K562 (cell line): ENCODE measurements around the gene AQR. TPM values are rescaled to one million over a fixed set of nuclear protein-coding genes. Genes with fewer than 3 reads are reported as not detected.

Experiments
- ATAC-seq: fragments of 200-7000 bp; cut with Tn5 transposase; 3 replicates; pipeline ENCODE4 v1.9.1; 2020; ENCODE audit warnings: moderate library complexity
- BruUV-seq: library from RNA; stranded (reverse); fragments of 400-500 nt; replicated peaks from 2 replicates; lab custom pipeline; 2021; lab: Mats Ljungman, UMichigan
- CTCF ChIA-PET: fragments of 300-600 bp; formaldehyde crosslinking; extraction: SDS; loops from one replicate; lab custom pipeline; 2021; ENCODE audit warnings: low intra/inter-chr PET ratio; lab: Yijun Ruan, JAX
- POLR2A ChIA-PET: fragments of 300-600, 350-650 bp; sonication (Branson Sonifier 250); formaldehyde crosslinking; extraction: SDS; loops from one replicate; lab custom pipeline; 2021; ENCODE audit warnings: antibody characterized with exemption, inconsistent platforms; lab: Yijun Ruan, JAX
- DNase-seq, 4 experiments: peaks; one replicate each; pipeline versions ENCODE4 v3.0.0 to v3.0.0-alpha.2; 2011 to 2018; ENCODE audit warnings: low spot score in 3 of 4, mixed read lengths in 3 of 4; ENCODE audit errors: extremely low read depth in 1 of 4
- FAIRE-seq: peaks from 2 replicates; lab custom pipeline; 2011; peaks lifted over from hg19 to GRCh38; lab: Jason Lieb, UNC
- H2AFZ ChIP-seq: 2 replicates; pipeline ENCODE4 v1.6.0; 2011; ENCODE audit warnings: low read depth, low read length, control low read depth, inconsistent platforms
- H3K27ac ChIP-seq: fragments of 200-600 bp; 3 replicates; pipeline ENCODE4 v1.8.0; 2011; ENCODE audit warnings: low read depth, mild to moderate bottlenecking, control low read depth, inconsistent platforms, low read length, moderate library complexity, mixed read lengths; ENCODE audit errors: extremely low read depth
- H3K27me3 ChIP-seq, 2 experiments: fragments of 300-600 bp in 1 of 2; 2 replicates in 1 of 2; 3 replicates in 1 of 2; pipeline versions ENCODE4 v1.6.0 to v1.8.0; 2011; ENCODE audit warnings: inconsistent platforms in 2 of 2, low read length in 2 of 2, mild to moderate bottlenecking in 1 of 2, mixed read lengths in 1 of 2, moderate library complexity in 1 of 2; ENCODE audit not compliant: control insufficient read depth in 2 of 2, insufficient read depth in 2 of 2
- H3K36me3 ChIP-seq: fragments of 300-600 bp; 3 replicates; pipeline ENCODE4 v1.8.0; 2011; ENCODE audit warnings: mild to moderate bottlenecking, low read length, inconsistent platforms; ENCODE audit not compliant: control insufficient read depth, insufficient read depth
- H3K4me1 ChIP-seq, 2 experiments: fragments of 200-600 bp in 1 of 2; replicated peaks in 1 of 2; 2 replicates in 1 of 2; 3 replicates in 1 of 2; pipeline versions ENCODE4 v1.5.1 to v1.8.0; 2011; ENCODE audit warnings: inconsistent platforms in 2 of 2, low read length in 2 of 2, mild to moderate bottlenecking in 1 of 2, mixed read lengths in 1 of 2, moderate library complexity in 1 of 2; ENCODE audit not compliant: control insufficient read depth in 2 of 2, insufficient read depth in 2 of 2
- H3K4me2 ChIP-seq: 2 replicates; pipeline ENCODE4 v1.6.1; 2011; ENCODE audit warnings: low read length, control low read depth, inconsistent platforms, mixed read lengths; ENCODE audit not compliant: insufficient read depth
- H3K4me3 ChIP-seq: fragments of 200-600 bp; sonication (generic), shearing (Covaris generic); 2 replicates; pipeline ENCODE4 v1.5.1; 2016; ENCODE audit warnings: control low read depth, inconsistent platforms
- H3K79me2 ChIP-seq: fragments of 200-600 bp; 3 replicates; pipeline ENCODE4 v1.8.0; 2011; ENCODE audit warnings: low read length, inconsistent platforms; ENCODE audit not compliant: control insufficient read depth, insufficient read depth
- H3K9ac ChIP-seq, 2 experiments: 2 replicates each; pipeline versions ENCODE4 v1.6.0 to v1.6.1; 2011; ENCODE audit warnings: low read depth in 2 of 2, low read length in 2 of 2, control low read depth in 1 of 2, inconsistent platforms in 1 of 2, mild to moderate bottlenecking in 1 of 2, mixed read lengths in 1 of 2; ENCODE audit not compliant: insufficient read depth in 1 of 2
- H3K9me1 ChIP-seq: one replicate; pipeline ENCODE4 v1.6.0; 2011; ENCODE audit warnings: inconsistent platforms, mild to moderate bottlenecking, low read length, moderate library complexity; ENCODE audit not compliant: control insufficient read depth, insufficient read depth
- H3K9me3 ChIP-seq: replicated peaks from 2 replicates; pipeline ENCODE4 v1.5.1; 2011; ENCODE audit warnings: low read depth, low read length, inconsistent platforms; ENCODE audit not compliant: control insufficient read depth, insufficient read depth
- H4K20me1 ChIP-seq: replicated peaks from 2 replicates; pipeline ENCODE4 v1.6.1; 2011; ENCODE audit warnings: low read length, inconsistent platforms, mixed read lengths; ENCODE audit not compliant: control insufficient read depth, insufficient read depth
- ATF7 ChIP-seq: fragments of 450-650 bp; IDR thresholded peaks from 2 replicates; pipeline ENCODE4 v1.7.1; 2014; ENCODE audit warnings: mild to moderate bottlenecking, moderate library complexity
- FOXM1 ChIP-seq, 2 experiments: fragments of 450-650 bp in 1 of 2; sonication (generic) in 1 of 2; formaldehyde crosslinking in 1 of 2; IDR thresholded peaks; 2 replicates each; pipeline versions ENCODE4 v1.6.1 to v1.9.0; 2017 to 2022; ENCODE audit warnings: low read depth in 2 of 2, mild to moderate bottlenecking in 2 of 2, missing genetic modification reagents in 1 of 2, moderate library complexity in 1 of 2
- NR1H2 ChIP-seq: sonication (generic); formaldehyde crosslinking; IDR thresholded peaks from 2 replicates; pipeline ENCODE4 v1.4.0; 2020; ENCODE audit warnings: mild to moderate bottlenecking, missing genetic modification reagents
- PRMT5 ChIP-seq: sonication (generic); formaldehyde crosslinking; IDR thresholded peaks from 2 replicates; pipeline ENCODE4 v1.5.0; 2020; ENCODE audit warnings: missing genetic modification reagents
- SP2 ChIP-seq: IDR thresholded peaks from 2 replicates; pipeline ENCODE4 v1.6.1; 2011; ENCODE audit warnings: mild to moderate bottlenecking, low read depth, low read length, moderate library complexity; ENCODE audit not compliant: poor library complexity, severe bottlenecking; ENCODE audit errors: extremely low read depth
- ZNF253 ChIP-seq: fragments of 250-450 bp; sonication (Bioruptor Pico); conservative IDR thresholded peaks from 2 replicates; pipeline ENCODE4 v1.6.1; 2021; ENCODE audit warnings: mild to moderate bottlenecking
- ZNF347 ChIP-seq: fragments of 450-650 bp; formaldehyde crosslinking; IDR thresholded peaks from 2 replicates; pipeline ENCODE4 v1.4.0; 2020; ENCODE audit warnings: low read depth, mild to moderate bottlenecking, moderate library complexity
- WGBS: fragments of 100-300 bp; shearing (Covaris generic); methylation state at CpG from one replicate; pipeline ENCODE4 v1.1.6; 2016; ENCODE audit warnings: low coverage, mixed read lengths; ENCODE audit not compliant: insufficient coverage; ENCODE audit errors: missing lambda C conversion rate; 5-methylcytosine and 5-hydroxymethylcytosine counted together
- in situ Hi-C: fragments of 300-500 bp; cut with MboI; formaldehyde crosslinking; loops from 4 replicates; pipeline ENCODE4 v1.15.0; 2018; ENCODE audit warnings: inconsistent platforms, mixed read lengths
- intact Hi-C: fragments of 100-400 bp; cut with micrococcal nuclease; formaldehyde crosslinking; loops from 2 replicates; pipeline ENCODE4 v1.14.2; 2022
- polyA plus RNA-seq, 8 experiments: library from polyadenylated mRNA; depleted of rRNA in 4 of 8; stranded (reverse) in 5 of 8; unstranded in 3 of 8; fragments of >200 nt; fragmentation: Nextera tagmentation in 2 of 8; fragmentation: Illumina TruSeq in 1 of 8; extraction: Ambion mirVana in 2 of 8; extraction: Trizol in 1 of 8; gene quantifications; 2 replicates each; pipeline versions ENCODE4 v1.2.1 to v1.2.3, GENCODE V29; 2011 to 2014; ENCODE audit warnings: inconsistent platforms in 1 of 8, missing spikeins in 1 of 8
- total RNA-seq, 7 experiments: library from RNA; depleted of rRNA in 6 of 7; stranded (reverse); fragments of >200 nt in 6 of 7; fragmentation: Illumina TruSeq in 2 of 7; extraction: Trizol in 2 of 7; gene quantifications; 2 replicates each; pipeline versions ENCODE4 v1.2.1 to v1.2.3, GENCODE V29; 2011 to 2021; ENCODE audit warnings: low replicate concordance in 1 of 7
- TF ChIP-seq, protein P1 (sequence below): fragments of 250-450 bp; sonication (Bioruptor Pico); IDR thresholded peaks from 2 replicates; pipeline ENCODE4 v1.6.1; 2021; ENCODE audit warnings: mild to moderate bottlenecking
- TF ChIP-seq, protein P2 (sequence below): IDR thresholded peaks from 2 replicates; pipeline ENCODE4 v1.6.1; 2011; ENCODE audit warnings: borderline replicate concordance, low read depth, mild to moderate bottlenecking, moderate library complexity, low read length; ENCODE audit not compliant: insufficient read depth, poor library complexity, severe bottlenecking

Gene AQR
- total and polyA plus RNA-seq, 9 of the 15 experiments (the other 6 are each of a cell fraction or from before 2014, with no cell fraction given), result 22.0 to 62.9 (median 39.3) TPM

DNA sequence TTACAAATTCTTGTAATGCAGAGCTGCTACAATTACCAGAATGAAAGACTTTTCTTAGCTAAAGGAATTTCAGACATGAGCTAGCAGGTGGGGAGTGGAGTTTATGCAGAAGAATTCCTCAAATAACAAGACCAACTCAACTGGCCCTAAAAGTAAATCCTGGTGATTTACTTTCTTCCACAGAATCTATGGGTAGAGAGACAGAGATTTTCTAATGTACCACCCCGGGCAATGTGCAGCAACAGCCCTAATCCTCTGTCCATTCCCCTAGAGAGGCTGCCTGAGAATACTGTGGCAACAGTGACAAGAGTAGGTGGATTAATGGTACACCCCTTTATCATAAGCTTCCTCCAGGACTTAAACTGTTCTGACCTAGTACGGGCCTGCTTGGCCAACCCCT, 55.2 kb downstream of the AQR start:
- Histone ChIP-seq H3K79me2 (no peaks in the 10 kb centered on the region), H3K9ac (no peak overlapping the region), H3K27ac (no peak overlapping the region), H3K4me3 (no peak overlapping the region), H3K9me1 (no peaks in the 10 kb centered on the region), H3K9me3 (no peaks in the 10 kb centered on the region), H3K4me2 (no peak overlapping the region), H3K27me3 (no peaks in the 10 kb centered on the region), H2AFZ (no peak overlapping the region), H4K20me1 (no peaks in the 10 kb centered on the region), H3K36me3 (peaks cover 90% of the 10 kb centered on the region), H3K4me1 (no peaks in the 10 kb centered on the region)
- ChIA-PET POLR2A (interaction anchor here (0.6 to 1.2 kb wide), 3 partner anchors 16 to 206 kb away, joined by 3 to 4 read pairs (median 3); no protein-coding TSS in a partner anchor), CTCF (no interaction called here)
- ATAC-seq, result no peak
- in situ Hi-C loops (no loop called here), intact Hi-C loops (no loop called here)
- TF ChIP-seq ZNF253 (CRISPR knock-in tag) (no peak), NR1H2 (no peak), FOXM1 (IDR thresholded peaks at IDR 0.05; ENCODE audit: low read depth) (no peak), FOXM1 (CRISPR knock-in tag; IDR thresholded peaks at IDR 0.05; ENCODE audit: low read depth) (no peak), ZNF347 (CRISPR knock-in tag) (no peak), PRMT5 (CRISPR knock-in tag) (no peak), SP2 (no peak), ATF7 (no peak)
- TF ChIP-seq, protein P1, sequence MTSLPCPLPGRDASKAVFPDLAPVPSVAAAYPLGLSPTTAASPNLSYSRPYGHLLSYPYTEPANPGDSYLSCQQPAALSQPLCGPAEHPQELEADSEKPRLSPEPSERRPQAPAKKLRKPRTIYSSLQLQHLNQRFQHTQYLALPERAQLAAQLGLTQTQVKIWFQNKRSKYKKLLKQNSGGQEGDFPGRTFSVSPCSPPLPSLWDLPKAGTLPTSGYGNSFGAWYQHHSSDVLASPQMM (CRISPR knock-in tag), result no peak
- TF ChIP-seq, protein P2, sequence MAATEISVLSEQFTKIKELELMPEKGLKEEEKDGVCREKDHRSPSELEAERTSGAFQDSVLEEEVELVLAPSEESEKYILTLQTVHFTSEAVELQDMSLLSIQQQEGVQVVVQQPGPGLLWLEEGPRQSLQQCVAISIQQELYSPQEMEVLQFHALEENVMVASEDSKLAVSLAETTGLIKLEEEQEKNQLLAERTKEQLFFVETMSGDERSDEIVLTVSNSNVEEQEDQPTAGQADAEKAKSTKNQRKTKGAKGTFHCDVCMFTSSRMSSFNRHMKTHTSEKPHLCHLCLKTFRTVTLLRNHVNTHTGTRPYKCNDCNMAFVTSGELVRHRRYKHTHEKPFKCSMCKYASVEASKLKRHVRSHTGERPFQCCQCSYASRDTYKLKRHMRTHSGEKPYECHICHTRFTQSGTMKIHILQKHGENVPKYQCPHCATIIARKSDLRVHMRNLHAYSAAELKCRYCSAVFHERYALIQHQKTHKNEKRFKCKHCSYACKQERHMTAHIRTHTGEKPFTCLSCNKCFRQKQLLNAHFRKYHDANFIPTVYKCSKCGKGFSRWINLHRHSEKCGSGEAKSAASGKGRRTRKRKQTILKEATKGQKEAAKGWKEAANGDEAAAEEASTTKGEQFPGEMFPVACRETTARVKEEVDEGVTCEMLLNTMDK, result no peak
- no TSS peak for BruUV-seq
- no peak for FAIRE-seq
- no peak for DNase-seq
- WGBS, result 100% methylated on average over 2 of the region's 2 CpGs
